NCI-H1092 treated with DMSO at 0.1 percent for 48 hours (cell line): Measurements from ENCODE around the gene TNFSF10.
A peak's percentile ranks its signal among the peaks of the same experiment; 100 is the strongest.

ENCODE experiments used
- DNase-seq: peaks from one replicate; lab custom pipeline; 2025; lab: John Stamatoyannopoulos, UW

TNFSF10 gene

DNA sequence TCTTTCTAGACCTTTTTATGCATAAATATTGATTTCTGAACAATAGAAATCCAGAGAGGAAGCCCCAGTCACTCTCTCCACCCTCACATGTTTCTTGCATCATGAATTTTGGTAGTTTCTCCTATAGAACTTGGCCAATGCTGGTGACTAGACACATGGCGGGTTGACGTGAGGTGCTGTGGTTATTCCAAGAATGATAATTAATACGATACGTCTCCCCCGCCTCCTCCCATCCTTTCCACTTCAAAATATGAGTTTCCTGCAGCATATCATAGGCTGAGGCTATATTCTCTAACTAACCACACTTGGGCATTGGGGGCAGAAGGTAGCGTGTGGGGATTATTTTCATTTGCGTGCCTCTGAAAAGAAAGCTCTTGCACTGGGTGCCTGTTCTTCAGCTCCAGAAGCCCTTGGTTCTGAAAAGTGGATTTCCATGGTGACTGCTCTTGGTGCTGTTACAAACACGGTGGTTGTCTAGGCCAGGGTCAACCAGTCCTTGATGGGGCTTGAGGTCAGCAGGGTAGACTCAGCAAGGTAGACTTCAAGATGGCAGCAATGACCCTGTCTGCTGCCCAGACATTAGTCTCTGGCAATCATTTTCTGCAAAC, 5.3 kb downstream of the TNFSF10 start:
- no peak for DNase-seq

DNA sequence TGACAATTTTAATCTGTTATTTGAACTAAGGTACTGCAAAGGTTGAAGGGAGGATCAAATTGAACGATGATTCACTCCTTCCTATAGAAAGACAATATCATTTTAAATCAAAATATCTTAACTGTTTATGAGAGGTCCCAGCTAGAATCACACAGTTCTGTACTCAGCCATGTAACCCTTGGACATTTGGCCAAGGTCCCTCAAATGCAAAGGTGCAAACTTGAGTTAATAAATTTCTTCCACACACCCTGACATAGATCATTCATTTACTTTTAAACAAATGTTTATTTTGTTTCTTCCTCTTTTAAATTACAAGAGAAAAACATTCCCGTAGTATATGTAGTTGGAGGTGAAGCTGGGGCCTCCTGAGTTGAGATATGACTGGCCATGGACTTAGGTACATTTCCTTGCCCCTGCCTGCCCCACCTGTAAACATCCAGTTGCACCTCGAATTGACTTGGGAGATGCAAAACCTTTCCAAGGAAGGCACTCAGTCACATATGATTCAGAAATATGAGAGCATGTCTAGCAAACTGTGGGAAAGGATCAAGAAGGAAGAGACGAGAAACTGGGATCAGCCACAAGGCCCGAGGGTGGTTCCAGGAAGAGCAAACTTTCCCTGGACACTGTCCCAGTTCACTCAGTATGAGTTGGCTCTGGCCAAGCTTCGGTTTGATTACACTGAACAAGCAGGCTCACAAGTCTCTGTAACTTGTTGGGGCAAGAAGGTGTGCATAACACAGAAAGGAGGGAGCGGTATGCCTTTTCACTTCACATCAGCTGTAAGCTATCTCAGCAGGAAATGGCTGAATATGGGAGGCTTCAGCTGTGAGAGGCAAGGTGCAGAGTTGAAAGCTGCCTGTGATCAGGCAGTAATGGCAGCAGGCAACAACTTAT, 6.7 kb downstream of the TNFSF10 start:
- no peak for DNase-seq

GRCh38 chr3:172515130-172515918, 7.9 kb downstream of the TNFSF10 start:
- no peak for DNase-seq

DNA sequence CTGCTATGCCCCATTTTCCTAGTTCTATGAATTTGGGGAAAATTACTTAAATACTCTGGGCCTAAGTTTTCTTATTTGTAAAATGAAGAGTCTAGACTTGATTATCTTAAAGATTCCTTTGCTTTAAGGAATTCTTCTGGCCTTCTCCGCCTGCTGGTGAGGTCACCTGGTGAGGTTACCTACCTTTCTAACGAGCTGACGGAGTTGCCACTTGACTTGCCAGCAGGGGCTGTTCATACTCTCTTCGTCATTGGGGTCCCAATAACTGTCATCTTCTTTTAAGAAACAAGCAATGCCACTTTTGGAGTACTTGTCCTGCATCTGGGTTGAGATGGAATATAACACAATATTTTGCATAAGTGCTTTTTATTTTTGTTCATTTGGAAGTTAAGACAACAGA, 8.6 kb downstream of the TNFSF10 start:
- DNase-seq, result no peak

DNA sequence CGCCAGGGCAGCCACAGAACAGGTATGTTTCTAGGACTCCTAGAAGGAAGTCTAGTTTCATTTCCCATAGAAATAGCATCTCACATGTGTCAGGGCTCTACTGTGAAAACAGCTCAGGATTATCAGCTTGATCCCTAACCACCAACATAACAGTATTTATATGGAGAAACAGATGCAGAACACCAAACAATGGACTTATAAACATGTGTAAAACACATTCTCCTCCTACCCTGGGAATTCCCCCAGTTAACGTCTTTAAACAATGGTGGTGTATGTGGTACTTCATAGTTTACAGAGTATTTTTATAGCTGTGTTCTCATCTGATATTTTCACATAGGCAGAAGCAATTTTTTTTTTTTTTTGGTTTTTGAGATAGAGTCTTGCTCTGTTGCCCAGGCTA, 9.7 kb downstream of the TNFSF10 start:
- no peak for DNase-seq

DNA sequence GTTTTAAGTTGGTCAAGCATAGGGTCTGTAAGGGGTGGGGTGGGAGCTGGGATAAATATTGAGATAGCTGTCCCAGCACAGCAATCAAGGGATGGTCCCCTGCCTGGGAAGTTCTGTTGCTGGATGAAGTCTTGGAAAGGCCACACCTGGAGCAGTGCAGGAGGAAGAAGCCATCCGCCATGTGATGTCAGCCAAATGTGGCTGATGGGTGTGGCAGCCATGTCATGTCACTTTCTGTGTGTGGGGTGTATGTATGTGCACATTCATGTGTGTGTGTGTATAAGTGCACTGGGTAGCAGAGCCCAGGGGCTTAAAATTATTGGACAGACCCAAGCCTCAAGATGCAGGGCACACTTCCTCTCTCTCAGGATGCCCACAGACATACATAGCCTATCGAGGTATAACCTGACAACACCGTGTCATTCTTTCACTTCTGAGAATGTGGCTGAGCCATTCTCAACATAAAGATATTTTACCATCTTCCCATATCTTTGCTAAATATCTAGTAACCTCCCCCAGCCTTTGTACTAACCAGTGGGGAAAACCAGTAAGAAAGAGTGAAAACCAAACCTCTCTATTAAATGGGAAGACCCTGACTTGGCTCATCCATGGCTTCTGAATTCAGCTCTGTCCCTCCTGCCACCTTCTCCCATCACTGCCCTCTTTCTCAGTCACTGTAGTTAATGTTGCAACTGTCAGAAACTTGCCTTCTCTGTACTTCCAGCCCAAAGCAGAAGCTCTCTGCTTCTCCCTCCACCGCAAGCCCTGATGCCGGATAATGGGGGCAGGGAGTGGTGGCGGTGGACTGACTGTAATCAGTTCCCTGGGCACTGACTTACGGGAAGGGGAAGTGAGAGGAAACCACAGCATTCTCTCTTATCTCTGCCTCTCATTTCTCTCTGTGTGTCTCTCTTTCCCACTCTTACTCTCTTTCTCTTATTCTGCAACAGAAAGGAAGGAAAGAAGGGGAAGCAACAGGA, 11.2 kb downstream of the TNFSF10 start:
- no peak for DNase-seq

DNA sequence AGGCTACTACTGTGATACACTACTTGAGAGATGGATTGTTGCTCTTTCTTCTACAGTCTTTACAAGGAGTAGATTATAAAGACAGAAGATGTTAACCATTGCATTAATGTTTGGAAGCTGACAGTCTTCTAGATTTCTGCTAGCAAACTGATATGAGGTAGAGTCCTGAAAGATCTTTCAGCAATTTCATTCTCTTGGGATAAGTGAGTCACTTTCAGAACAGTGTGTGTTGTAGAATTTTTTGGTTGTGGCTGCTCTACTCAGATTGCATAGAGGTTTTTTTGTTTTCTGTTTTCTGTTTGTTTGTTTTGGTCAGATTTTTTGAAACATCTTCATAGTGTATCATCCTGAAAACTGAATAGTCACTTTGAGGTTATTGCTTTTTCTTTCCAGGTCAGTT, 17.1 kb downstream of the TNFSF10 start:
- no peak for DNase-seq

GRCh38 chr3:172501540-172501939, 21.7 kb downstream of the TNFSF10 start:
- no peak for DNase-seq

DNA sequence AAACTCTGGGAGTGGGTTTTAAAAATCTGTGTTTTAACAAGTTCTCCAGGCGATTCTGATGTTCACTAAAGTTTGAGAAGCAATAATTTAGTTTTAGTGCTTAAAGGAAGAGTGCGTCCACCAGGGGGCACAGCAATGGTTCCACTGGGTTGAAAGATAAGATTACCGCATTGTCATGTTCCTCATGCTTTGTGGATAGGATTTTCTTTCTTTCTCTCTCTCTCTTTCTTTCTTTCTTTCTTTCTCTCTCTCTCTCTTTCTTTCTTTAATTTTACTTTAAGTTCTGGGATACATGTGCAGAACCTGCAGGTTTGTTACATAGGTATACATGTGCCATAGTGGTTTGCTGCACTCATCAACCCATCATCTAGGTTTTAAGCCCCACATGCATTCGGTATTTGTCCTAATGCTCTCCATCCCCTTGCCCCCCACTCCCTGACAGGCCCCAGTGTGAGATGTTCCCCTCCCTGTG, 33.0 kb downstream of the TNFSF10 start:
- peak; percentile 45 for DNase-seq

DNA sequence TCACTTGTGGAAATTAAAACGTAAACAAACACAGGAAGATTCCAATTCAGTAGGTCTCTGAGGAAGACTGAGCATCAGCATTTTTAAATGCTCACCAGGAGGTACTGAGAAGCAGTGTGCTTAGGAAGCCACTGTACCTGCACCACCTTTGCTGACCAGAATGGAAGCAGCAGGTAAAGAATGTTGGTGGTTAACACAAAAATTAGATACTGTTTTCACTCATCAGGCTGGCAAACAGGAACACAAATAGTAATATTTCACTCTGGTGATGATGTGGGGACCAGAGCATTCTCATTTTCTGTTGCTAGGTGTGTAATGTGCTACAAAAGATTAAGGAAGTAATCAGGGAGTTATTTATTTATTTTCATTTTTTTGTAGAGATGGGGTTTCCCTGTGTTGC, 45.1 kb downstream of the TNFSF10 start:
- DNase-seq, result no peak

DNA sequence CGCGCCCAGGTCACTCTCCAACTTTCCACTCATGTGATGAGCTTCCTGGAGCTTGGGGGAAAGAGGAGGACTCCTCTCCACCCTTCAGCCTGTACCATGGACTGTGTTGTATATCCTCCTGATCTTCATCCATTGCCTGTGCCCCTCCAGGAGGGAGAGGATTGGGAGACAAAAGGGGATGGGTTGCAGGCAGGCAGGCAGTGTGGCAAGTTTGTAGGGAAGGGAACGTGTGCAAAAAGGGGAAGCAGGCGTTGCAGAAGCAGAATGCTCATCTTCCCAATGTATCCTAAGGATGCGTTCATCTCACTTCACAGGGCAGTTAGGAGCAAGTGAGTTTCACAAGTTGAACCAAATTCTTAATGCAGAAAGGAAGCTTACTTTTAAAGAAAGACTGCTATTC, 46.9 kb downstream of the TNFSF10 start:
- DNase-seq, result no peak

DNA sequence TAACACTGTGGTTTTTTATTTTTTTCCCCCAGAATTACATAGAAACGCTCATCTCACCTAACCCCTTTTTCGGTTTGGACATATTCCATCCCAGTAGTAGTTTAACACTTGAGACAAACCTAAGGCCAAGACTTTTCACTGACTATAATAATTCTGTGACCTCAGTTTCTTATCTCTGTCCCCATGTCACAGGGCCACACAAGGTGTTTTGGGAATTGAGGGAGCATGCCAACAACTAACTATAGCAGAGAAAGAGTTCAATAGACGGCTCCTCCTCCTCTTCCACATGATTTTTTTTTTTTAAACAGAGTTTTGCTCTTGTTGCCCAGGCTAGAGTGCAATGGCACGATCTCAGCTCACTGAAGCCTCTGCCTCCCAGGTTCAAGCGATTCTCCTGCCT, 47.5 kb downstream of the TNFSF10 start:
- DNase-seq, result no peak

- no peak for DNase-seq
These were observed 51.3 kb downstream of the TNFSF10 start for GRCh38 chr3:172471903-172472302.

DNA sequence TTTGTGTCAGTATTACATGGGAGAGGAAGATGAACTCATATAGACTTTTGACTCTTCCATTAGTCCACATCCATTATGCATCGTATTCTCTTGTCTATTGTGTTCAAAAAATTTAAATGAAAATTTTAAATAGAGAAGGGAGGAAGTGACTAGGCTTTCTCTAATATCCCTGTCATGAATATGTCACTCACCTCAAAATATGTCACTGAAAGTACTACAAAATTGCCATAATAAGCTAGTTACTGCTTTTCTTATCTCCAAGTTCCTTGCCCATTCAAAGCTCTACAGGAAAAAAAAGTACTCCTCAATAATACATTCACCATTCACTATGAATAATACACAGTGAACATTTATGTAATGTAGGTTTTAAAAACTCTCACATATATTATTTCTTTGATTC, 52.6 kb downstream of the TNFSF10 start:
- no peak for DNase-seq

- DNase-seq, result no peak
These were observed 55.9 kb downstream of the TNFSF10 start for GRCh38 chr3:172467170-172467824.

DNA sequence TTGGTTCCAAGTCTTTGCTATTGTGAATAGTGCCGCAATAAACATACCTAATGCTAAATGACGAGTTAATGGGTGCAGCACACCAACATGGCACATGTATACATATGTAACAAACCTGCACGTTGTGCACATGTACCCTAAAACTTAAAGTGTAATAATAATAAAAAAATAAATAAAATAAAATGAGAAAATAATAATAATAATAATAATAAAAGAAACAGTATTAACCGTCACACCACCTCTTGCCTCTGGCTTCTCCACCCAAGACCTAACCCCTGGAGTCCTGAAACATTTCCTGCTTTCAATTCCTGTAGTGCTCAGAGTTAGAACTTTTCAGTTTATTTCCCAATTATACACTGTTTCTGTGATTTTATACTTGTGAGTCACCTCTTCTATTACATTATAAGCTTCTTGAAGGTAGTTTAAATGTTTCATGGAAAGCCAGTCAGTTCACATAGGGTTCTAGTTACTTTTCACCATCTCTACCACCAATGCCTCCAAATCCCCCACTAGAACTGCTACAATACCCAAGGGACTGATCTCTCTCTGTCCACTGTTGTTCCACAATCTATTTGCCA, 56.6 kb downstream of the TNFSF10 start:
- DNase-seq, result no peak

- no peak for DNase-seq
These were observed 57.9 kb downstream of the TNFSF10 start for GRCh38 chr3:172465281-172465680.

GRCh38 chr3:172464306-172464705, 58.9 kb downstream of the TNFSF10 start:
- no peak for DNase-seq

GRCh38 chr3:172461530-172462138, 61.6 kb downstream of the TNFSF10 start:
- DNase-seq, result no peak

GRCh38 chr3:172456404-172456803, 66.8 kb downstream of the TNFSF10 start:
- DNase-seq, result no peak
